Heart left ventricle (tissue), 16 donors: ENCODE data around the gene AVPR2. TPM values are rescaled to one million over a fixed set of nuclear protein-coding genes. Genes with fewer than 3 reads are reported as not detected.
A peak's percentile ranks its signal among the peaks of the same experiment; 100 is the strongest.

Source experiments
- ATAC-seq, 4 donors: fragments of 200-7000 bp; cut with Tn5 transposase; one replicate each; pipeline ENCODE4 v1.9.1; 2020 to 2022; ENCODE audit warnings: moderate library complexity in 4 of 4, mild to moderate bottlenecking in 3 of 4, moderate number of reproducible peaks in 1 of 4
- DNase-seq, 5 donors: peaks; one replicate each; pipeline ENCODE4 v3.0.0-alpha.2; 2020
- H3K27ac ChIP-seq, 12 donors: fragments of 200-600 bp; sonication (generic) in 4 of 12; one replicate each; pipeline versions ENCODE4 v1.5.0 to v1.8.0; 2016 to 2022; ENCODE audit warnings: mild to moderate bottlenecking in 2 of 12
- H3K27me3 ChIP-seq, 9 donors: fragments of 200-600 bp; sonication (generic) in 2 of 9; one replicate each; pipeline versions ENCODE4 v1.5.1 to v1.8.0; 2016 to 2022; ENCODE audit warnings: mild to moderate bottlenecking in 3 of 9
- H3K36me3 ChIP-seq, 9 donors: fragments of 200-600 bp; sonication (generic) in 2 of 9; one replicate each; pipeline versions ENCODE4 v1.5.0 to v1.8.0; 2018 to 2022; ENCODE audit warnings: mild to moderate bottlenecking in 2 of 9
- H3K4me1 ChIP-seq, 12 donors: fragments of 200-600 bp; sonication (generic) in 4 of 12; one replicate each; pipeline versions ENCODE4 v1.5.0 to v1.8.0; 2016 to 2022; ENCODE audit warnings: mild to moderate bottlenecking in 3 of 12
- H3K4me3 ChIP-seq, 12 donors: fragments of 200-600 bp; sonication (generic) in 4 of 12; one replicate each; pipeline versions ENCODE4 v1.5.0 to v1.8.0; 2017 to 2022; ENCODE audit warnings: mild to moderate bottlenecking in 9 of 12, moderate library complexity in 4 of 12
- H3K9me3 ChIP-seq, 12 donors: fragments of 200-600 bp; sonication (generic) in 4 of 12; one replicate each; pipeline versions ENCODE4 v1.5.0 to v1.8.0; 2016 to 2022; ENCODE audit warnings: mild to moderate bottlenecking in 1 of 12
- CTCF ChIP-seq, 12 donors: fragments of 200-600 bp; sonication (generic) in 4 of 12; IDR thresholded peaks; one replicate each; pipeline versions ENCODE4 v1.5.0 to v1.8.0; 2018 to 2022; ENCODE audit warnings: antibody characterized with exemption in 12 of 12, mild to moderate bottlenecking in 5 of 12
- POLR2A ChIP-seq, 2 donors: fragments of 450-650 bp; IDR thresholded peaks; one replicate each; pipeline ENCODE4 v1.6.1; 2017; ENCODE audit warnings: antibody characterized with exemption in 2 of 2, mild to moderate bottlenecking in 2 of 2, moderate library complexity in 2 of 2
- WGBS, 4 donors: extraction: QIAGEN DNeasy Blood & Tissue Kit in 2 of 4; methylation state at CpG; one replicate each; pipeline versions ENCODE4 v1.1.5 to v1.1.7; 2013 to 2018; 5-methylcytosine and 5-hydroxymethylcytosine counted together
- intact Hi-C, 10 donors: fragments of 100-400 bp; cut with DNase I; formaldehyde crosslinking; loops; one replicate each; pipeline versions ENCODE4 v1.11.1 to v1.14.2; 2022
- polyA plus RNA-seq, 2 donors: library from polyadenylated mRNA; stranded (reverse); fragments of 200-250 nt; gene quantifications; one replicate each; pipeline ENCODE4 v1.2.3, GENCODE V29; 2013
- total RNA-seq, 9 donors: library from RNA; depleted of rRNA in 2 of 9; stranded (reverse); fragments of >200 nt in 2 of 9; fragmentation: NEBNext Ultra II Directional in 3 of 9; extraction: Animal tissue kit (Norgen Biotek cat#: 25700) in 3 of 9; gene quantifications; one replicate each; pipeline versions ENCODE4 v1.1.0 to v1.2.4, GENCODE V29; 2016 to 2023
- donor health status: ischemic (EF 13 %, LVEDD 7.1; RV severe dilation, severe dysfunction).
- donor health status: healthy with polysubstance abuse.
- donor health status: DM: no; HTN: yes; CAD: no.
- donor health status: DM: no; HTN: no; CAD: no.
- donor health status: ischemic (EF 25% LVEDD 6.9; RV normal size, moderate dysfunction).
- donor health status: ischemic (EF 25% LVEDD 5.7; RV mildly dilated, moderate dysfunction).
- donor health status: healthy.
- donor health status: DM: yes; HTN: yes; CAD: no.
- donor health status: ischemic (EF 35%, LVEDD 5.7; RV mildly dilated, moderate dysfunction).
- donor health status: nonischemic (EF 11% LVEDD 7.7; RV severe dilation, severe dysfunction).
- donor health status: DM: yes; HTN: yes; CAD: no.
- donor health status: PGD.
- donor health status: ischemic (EF 29% LVEDD 5.4; RV normal size, mild dysfunction).
- donor health status: nonischemic (EF 23%, LVEDD 6.1; RV moderate dilation, normal function).

AVPR2 gene
- total and polyA plus RNA-seq, 11 donors: 2.2 to 10.5 (median 3.1) TPM

DNA sequence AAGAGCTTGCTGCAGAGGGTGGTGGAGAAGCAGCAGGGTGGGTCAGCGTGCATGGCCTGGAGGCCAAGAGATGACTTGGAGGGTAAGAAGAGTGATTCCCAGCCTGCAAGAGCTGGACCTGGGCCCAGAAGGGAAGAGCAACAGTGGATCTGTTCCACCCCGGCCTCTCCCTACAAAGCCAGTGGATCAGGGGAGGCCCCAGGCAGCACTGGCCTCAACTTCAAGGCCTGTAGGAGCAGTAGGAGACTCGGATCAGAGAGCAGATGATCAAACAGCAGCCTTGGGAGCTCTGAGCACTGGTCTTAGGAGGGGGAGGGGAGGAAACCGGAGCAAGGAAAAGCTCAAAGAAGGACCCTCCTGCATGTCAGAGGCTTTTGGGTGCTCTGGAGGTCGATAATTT is 26.1 kb upstream of the AVPR2 start:
- no peaks in the 10 kb centered on the region for H3K4me1 ChIP-seq
- no peak for ATAC-seq
- TF ChIP-seq POLR2A (IDR thresholded peaks at IDR 0.05) (no peak), CTCF (IDR thresholded peaks at IDR 0.05) (no peak)
- no peaks in the 10 kb centered on the region for H3K9me3 ChIP-seq
- H3K27me3 ChIP-seq: peaks cover 0 to 78% (median 6%) of the 10 kb centered on the region in 9 donors
- H3K27ac ChIP-seq: no peak overlapping the region
- DNase-seq: no peak
- H3K4me3 ChIP-seq: no peak overlapping the region
- intact Hi-C loops: no loop called here
- no peaks in the 10 kb centered on the region for H3K36me3 ChIP-seq
- WGBS, 4 donors: 25 to 55% (median 38%) methylated on average over 5 of the region's 5 CpGs

DNA sequence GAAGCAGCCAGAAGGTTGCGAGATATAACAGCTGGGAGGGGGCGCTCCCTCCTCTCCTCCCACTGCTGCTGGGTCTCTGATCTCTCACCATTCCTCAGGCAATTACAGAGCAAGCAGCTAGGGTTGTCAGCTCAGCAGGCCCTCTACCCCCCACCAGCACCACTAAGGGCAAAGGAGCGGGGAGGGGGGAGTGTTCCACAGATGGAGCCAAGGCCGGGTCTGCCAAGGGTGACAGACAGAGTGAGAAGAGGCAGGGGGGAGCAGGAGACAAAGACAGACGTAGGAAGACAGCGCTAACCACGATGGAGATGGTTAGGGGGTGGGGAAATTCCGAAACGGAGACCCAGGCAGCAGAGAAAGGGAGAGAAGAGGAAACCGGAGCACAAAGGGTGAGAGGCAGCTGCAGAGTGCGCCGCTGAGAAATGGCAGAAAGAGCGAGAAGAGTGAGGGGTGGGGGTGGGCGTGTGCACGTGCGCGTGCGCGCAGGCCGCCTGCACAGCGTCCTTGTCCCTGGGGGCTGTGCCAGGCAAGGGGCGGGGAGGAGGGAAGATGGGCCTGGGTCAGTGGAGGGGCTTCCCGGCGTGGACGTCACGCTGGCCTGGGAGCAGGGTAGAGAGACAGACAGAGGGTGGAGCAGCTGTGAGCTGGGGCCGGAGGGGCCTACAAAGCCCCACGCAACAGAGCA is 25.4 kb upstream of the AVPR2 start:
- intact Hi-C loops: no loop called here
- 3 to 21% (median 12%) methylated on average over 28 of the region's 28 CpGs for WGBS, 4 donors
- peak in 1 of 5 donors; percentile 16 for DNase-seq

DNA sequence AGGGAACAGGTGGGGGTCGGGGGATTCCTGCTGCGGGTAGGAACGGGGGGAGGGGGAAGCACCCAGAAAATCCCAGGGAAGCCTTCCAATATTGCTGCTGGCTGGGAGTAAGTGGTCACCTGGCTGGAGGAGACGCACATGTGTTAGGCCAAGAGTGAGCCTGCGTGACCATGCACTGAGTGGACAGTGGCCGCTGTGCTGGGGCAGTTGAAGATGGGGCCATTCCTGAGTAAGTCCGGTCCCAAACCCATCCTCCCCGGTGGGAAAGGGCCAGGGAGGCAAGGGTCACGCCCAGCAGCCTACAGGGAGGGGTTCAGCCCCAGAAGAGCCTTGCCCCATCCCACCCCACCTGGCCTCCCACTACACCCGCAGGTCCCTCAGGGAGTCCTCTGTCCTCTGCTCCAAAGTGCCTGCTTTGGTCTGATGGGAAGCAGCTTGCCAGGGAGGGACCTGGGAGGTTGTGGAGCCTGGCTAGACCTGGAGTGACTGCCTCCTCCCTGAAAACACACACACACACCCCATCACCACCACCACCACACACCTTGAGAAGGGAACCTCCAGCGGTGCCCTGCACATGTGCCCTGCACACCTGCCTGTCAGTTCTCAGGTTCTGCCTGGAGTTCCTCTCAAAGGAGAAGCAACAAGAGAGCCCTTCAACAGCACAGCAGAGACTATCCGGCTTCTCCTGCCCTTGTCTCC is 24.6 kb upstream of the AVPR2 start:
- Histone ChIP-seq H3K27me3 (peaks cover 0 to 87% (median 16%) of the 10 kb centered on the region in 9 donors), H3K4me1 (peaks cover 0 to 3% (median 0%) of the 10 kb centered on the region in 12 donors)
- no peak for ATAC-seq

More for the DNA sequence above, 25.4 kb upstream of the AVPR2 start:
- TF ChIP-seq POLR2A (IDR thresholded peaks at IDR 0.05) (no peak), CTCF (IDR thresholded peaks at IDR 0.05) (no peak)
- no peak for ATAC-seq
- Histone ChIP-seq H3K27ac (no peak overlapping the region), H3K9me3 (no peaks in the 10 kb centered on the region), H3K4me1 (no peaks in the 10 kb centered on the region), H3K27me3 (peaks cover 0 to 83% (median 9%) of the 10 kb centered on the region in 9 donors), H3K36me3 (no peaks in the 10 kb centered on the region), H3K4me3 (no peak overlapping the region)

More for the DNA sequence above, 24.6 kb upstream of the AVPR2 start:
- Histone ChIP-seq H3K27ac (no peak overlapping the region), H3K9me3 (no peaks in the 10 kb centered on the region), H3K4me3 (no peak overlapping the region), H3K36me3 (no peaks in the 10 kb centered on the region)
- intact Hi-C loops: no loop called here
- 46 to 64% (median 57%) methylated on average over 9 to 12 of the region's 12 CpGs for WGBS, 4 donors
- peak in 1 of 5 donors; percentile 8 for DNase-seq
- TF ChIP-seq CTCF (IDR thresholded peaks at IDR 0.05) (no peak), POLR2A (IDR thresholded peaks at IDR 0.05) (no peak)
